ENCODE measurements around the gene RTN1. TPM values are rescaled to one million over a fixed set of nuclear protein-coding genes. Genes with fewer than 3 reads are reported as not detected.

The RTN1 gene
- total and polyA plus RNA-seq, 2 donors from 2014 or later = 4.5 to 5.1 TPM

- H3K9ac ChIP-seq (ENCODE audit: low read length in 3 of 3) = no peak overlapping the region
- H3K4me1 ChIP-seq (ENCODE audit: control insufficient read depth in 2 of 3, insufficient read depth in 2 of 3, low read depth in 1 of 3, low read length in 3 of 3) = no peaks in the 10 kb centered on the region
- FAIRE-seq = no peak
- H3K36me3 ChIP-seq (ENCODE audit: control insufficient read depth in 2 of 3, insufficient read depth in 3 of 3, low read length in 3 of 3) = no peaks in the 10 kb centered on the region
- H3K27ac ChIP-seq (ENCODE audit: low read depth in 2 of 2, low read length in 2 of 2) = no peak overlapping the region
- intact Hi-C loops (cut with DNase I) = no loop called here
- no peak for TF ChIP-seq CTCF (IDR thresholded peaks at IDR 0.05; ENCODE audit: borderline replicate concordance, extremely low read depth, insufficient read depth)
- no peak overlapping the region for H3K4me3 ChIP-seq (ENCODE audit: low read length in 3 of 3)
- DNase-seq = no peak
- no peaks in the 10 kb centered on the region for H3K9me3 ChIP-seq (ENCODE audit: control insufficient read depth in 2 of 3, insufficient read depth in 1 of 3, low read length in 3 of 3)
- H3K27me3 ChIP-seq (ENCODE audit: control insufficient read depth, insufficient read depth, low read length) = no peaks in the 10 kb centered on the region
These were observed 40.2 kb downstream of the RTN1 start for GRCh38 chr14:59830338-59830734.

GRCh38 chr14:59829469-59830337, 40.9 kb downstream of the RTN1 start:
- FAIRE-seq = no peak
- Histone ChIP-seq H3K9ac (ENCODE audit: low read length in 3 of 3) (no peak overlapping the region), H3K9me3 (ENCODE audit: control insufficient read depth in 2 of 3, insufficient read depth in 1 of 3, low read length in 3 of 3) (no peaks in the 10 kb centered on the region), H3K4me1 (ENCODE audit: control insufficient read depth in 2 of 3, insufficient read depth in 2 of 3, low read depth in 1 of 3, low read length in 3 of 3) (no peaks in the 10 kb centered on the region), H3K27ac (ENCODE audit: low read depth in 2 of 2, low read length in 2 of 2) (no peak overlapping the region), H3K4me3 (ENCODE audit: low read length in 3 of 3) (no peak overlapping the region), H3K27me3 (ENCODE audit: control insufficient read depth, insufficient read depth, low read length) (no peaks in the 10 kb centered on the region), H3K36me3 (ENCODE audit: control insufficient read depth in 2 of 3, insufficient read depth in 3 of 3, low read length in 3 of 3) (no peaks in the 10 kb centered on the region)
- no peak for TF ChIP-seq CTCF (IDR thresholded peaks at IDR 0.05; ENCODE audit: borderline replicate concordance, extremely low read depth, insufficient read depth)
- intact Hi-C loops (cut with DNase I) = no loop called here
- no peak for DNase-seq

GRCh38 chr14:59828276-59828675, 42.3 kb downstream of the RTN1 start:
- TF ChIP-seq CTCF (IDR thresholded peaks at IDR 0.05; ENCODE audit: borderline replicate concordance, extremely low read depth, insufficient read depth) = no peak
- DNase-seq (no peak), FAIRE-seq (no peak)
- Histone ChIP-seq H3K9me3 (ENCODE audit: control insufficient read depth in 2 of 3, insufficient read depth in 1 of 3, low read length in 3 of 3) (peaks cover 0 to under 1% (median 0%) of the 10 kb centered on the region in 3 donors), H3K27me3 (ENCODE audit: control insufficient read depth, insufficient read depth, low read length) (no peaks in the 10 kb centered on the region), H3K4me1 (ENCODE audit: control insufficient read depth in 2 of 3, insufficient read depth in 2 of 3, low read depth in 1 of 3, low read length in 3 of 3) (no peaks in the 10 kb centered on the region), H3K4me3 (ENCODE audit: low read length in 3 of 3) (no peak overlapping the region), H3K27ac (ENCODE audit: low read depth in 2 of 2, low read length in 2 of 2) (no peak overlapping the region), H3K9ac (ENCODE audit: low read length in 3 of 3) (no peak overlapping the region), H3K36me3 (ENCODE audit: control insufficient read depth in 2 of 3, insufficient read depth in 3 of 3, low read length in 3 of 3) (no peaks in the 10 kb centered on the region)
- intact Hi-C loops (cut with DNase I) = no loop called here

Data from kidney (tissue), 14 donors.